ENCODE data around the gene CITED2. TPM values are rescaled to one million over a fixed set of nuclear protein-coding genes. Genes with fewer than 3 reads are reported as not detected.

Gene CITED2
- total RNA-seq, 1 donor from 2014 or later = 449 TPM

DNA sequence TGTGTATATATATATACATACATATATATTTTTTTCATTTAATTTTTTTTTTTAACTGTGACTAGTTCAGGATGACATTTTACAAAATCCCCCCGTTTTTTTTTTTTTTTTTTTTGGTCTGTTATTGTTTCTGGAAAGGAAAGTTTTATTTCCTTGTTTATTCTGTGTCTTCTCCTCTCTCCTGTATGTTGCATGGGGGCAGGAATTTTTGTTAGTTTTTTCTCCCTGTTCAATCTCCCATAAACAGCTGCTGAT, 50.2 kb downstream of the CITED2 start:
- H3K27me3 Mint-ChIP-seq (ENCODE audit: low read depth, unreplicated experiment) = no peaks in the 10 kb centered on the region
- Histone ChIP-seq H3K4me2 (ENCODE audit: low read length) (peak overlapping the region; percentile 79), H3K27me3 (ENCODE audit: insufficient read depth, low read length) (no peaks in the 10 kb centered on the region), H3K9ac (ENCODE audit: low read length) (no peak overlapping the region), H3K79me2 (ENCODE audit: insufficient read depth, low read length) (no peaks in the 10 kb centered on the region), H4K20me1 (ENCODE audit: insufficient read depth, low read length) (no peaks in the 10 kb centered on the region), H2AFZ (ENCODE audit: low read depth, low read length) (no peak overlapping the region), H3K36me3 (ENCODE audit: insufficient read depth, low read length) (no peaks in the 10 kb centered on the region), H3K9me3 (ENCODE audit: insufficient read depth, low read depth, low read length) (no peaks in the 10 kb centered on the region), H3K4me3 (ENCODE audit: insufficient read depth, low read depth, low read length) (no peak overlapping the region), H3K27ac (ENCODE audit: low read depth, low read length) (no peak overlapping the region), H3K4me1 (ENCODE audit: insufficient read depth, low read length) (no peaks in the 10 kb centered on the region)
- FAIRE-seq (no peak), DNase-seq (ENCODE audit: low read depth) (no peak)
- TF ChIP-seq, protein P1, sequence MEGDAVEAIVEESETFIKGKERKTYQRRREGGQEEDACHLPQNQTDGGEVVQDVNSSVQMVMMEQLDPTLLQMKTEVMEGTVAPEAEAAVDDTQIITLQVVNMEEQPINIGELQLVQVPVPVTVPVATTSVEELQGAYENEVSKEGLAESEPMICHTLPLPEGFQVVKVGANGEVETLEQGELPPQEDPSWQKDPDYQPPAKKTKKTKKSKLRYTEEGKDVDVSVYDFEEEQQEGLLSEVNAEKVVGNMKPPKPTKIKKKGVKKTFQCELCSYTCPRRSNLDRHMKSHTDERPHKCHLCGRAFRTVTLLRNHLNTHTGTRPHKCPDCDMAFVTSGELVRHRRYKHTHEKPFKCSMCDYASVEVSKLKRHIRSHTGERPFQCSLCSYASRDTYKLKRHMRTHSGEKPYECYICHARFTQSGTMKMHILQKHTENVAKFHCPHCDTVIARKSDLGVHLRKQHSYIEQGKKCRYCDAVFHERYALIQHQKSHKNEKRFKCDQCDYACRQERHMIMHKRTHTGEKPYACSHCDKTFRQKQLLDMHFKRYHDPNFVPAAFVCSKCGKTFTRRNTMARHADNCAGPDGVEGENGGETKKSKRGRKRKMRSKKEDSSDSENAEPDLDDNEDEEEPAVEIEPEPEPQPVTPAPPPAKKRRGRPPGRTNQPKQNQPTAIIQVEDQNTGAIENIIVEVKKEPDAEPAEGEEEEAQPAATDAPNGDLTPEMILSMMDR (IDR thresholded peaks at IDR 0.05; ENCODE audit: insufficient read depth, low read depth, low read length) = no peak
- no peak for TF ChIP-seq EZH2 (IDR thresholded peaks at IDR 0.05; ENCODE audit: insufficient read depth, low read length)
- no peak overlapping the region for H3K27ac Mint-ChIP-seq (ENCODE audit: unreplicated experiment)
- no peak overlapping the region for H3K4me3 Mint-ChIP-seq (ENCODE audit: unreplicated experiment)
- H3K4me1 Mint-ChIP-seq (ENCODE audit: low read depth, unreplicated experiment) = peaks cover 3% of the 10 kb centered on the region
- peaks cover 3% of the 10 kb centered on the region for H3K9me3 Mint-ChIP-seq (ENCODE audit: unreplicated experiment)
- no peaks in the 10 kb centered on the region for H3K36me3 Mint-ChIP-seq (ENCODE audit: low read depth, unreplicated experiment)

DNA sequence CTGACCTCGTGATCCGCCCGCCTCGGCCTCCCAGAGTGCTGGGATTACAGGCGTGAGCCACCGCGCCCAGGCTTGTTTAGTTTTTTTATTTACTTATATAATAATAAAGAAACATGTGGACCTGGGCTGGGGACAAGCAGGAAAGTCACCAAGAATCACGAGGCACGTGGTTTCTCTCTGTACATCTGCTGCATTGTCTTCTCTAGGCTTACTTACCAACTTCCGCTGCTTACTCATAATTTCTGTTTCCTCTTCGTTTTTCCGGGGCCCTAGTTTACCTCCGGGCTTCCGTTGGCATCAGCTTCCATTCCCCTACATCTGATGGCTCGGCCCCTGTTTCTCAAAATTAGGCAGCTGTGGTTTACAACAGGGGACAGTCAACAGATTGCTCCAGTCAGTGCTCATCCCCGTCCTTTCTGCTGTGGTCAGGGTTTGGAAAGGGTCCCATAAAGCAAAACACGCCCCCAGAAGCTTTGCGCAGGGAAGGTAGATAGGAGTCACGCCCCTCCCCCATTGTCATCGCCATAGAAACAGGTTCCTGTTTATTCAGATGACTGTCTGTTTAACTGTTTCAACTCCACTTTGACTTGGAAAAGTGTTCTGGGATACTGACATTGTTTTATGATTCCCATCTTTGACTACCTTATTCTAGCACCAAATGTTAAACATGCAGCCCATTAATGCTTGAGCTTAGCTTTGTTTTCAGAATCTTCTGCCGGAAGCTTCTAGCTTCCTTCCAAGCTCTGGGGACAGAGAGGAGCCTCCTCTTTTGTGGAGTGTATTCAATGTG, 50.7 kb downstream of the CITED2 start:
- Mint-ChIP-seq H3K4me1 (ENCODE audit: low read depth, unreplicated experiment) (peaks cover 3% of the 10 kb centered on the region), H3K4me3 (ENCODE audit: unreplicated experiment) (no peak overlapping the region), H3K27ac (ENCODE audit: unreplicated experiment) (peak overlapping the region; percentile 31), H3K9me3 (ENCODE audit: unreplicated experiment) (peaks cover 3% of the 10 kb centered on the region), H3K27me3 (ENCODE audit: low read depth, unreplicated experiment) (no peaks in the 10 kb centered on the region), H3K36me3 (ENCODE audit: low read depth, unreplicated experiment) (no peaks in the 10 kb centered on the region)
- H3K27me3 ChIP-seq (ENCODE audit: insufficient read depth, low read length) = no peaks in the 10 kb centered on the region
- H3K27ac ChIP-seq (ENCODE audit: low read depth, low read length) = no peak overlapping the region
- H3K4me2 ChIP-seq (ENCODE audit: low read length) = peak overlapping the region; percentile 79
- H3K9ac ChIP-seq (ENCODE audit: low read length) = peak overlapping the region; percentile 45
- no peaks in the 10 kb centered on the region for H3K9me3 ChIP-seq (ENCODE audit: insufficient read depth, low read depth, low read length)
- no peaks in the 10 kb centered on the region for H4K20me1 ChIP-seq (ENCODE audit: insufficient read depth, low read length)
- TF ChIP-seq, protein P1 (IDR thresholded peaks at IDR 0.05; ENCODE audit: insufficient read depth, low read depth, low read length) = no peak
- TF ChIP-seq EZH2 (IDR thresholded peaks at IDR 0.05; ENCODE audit: insufficient read depth, low read length) = no peak
- no peaks in the 10 kb centered on the region for H3K79me2 ChIP-seq (ENCODE audit: insufficient read depth, low read length)
- peak overlapping the region; percentile 33 for H3K4me3 ChIP-seq (ENCODE audit: insufficient read depth, low read depth, low read length)
- H2AFZ ChIP-seq (ENCODE audit: low read depth, low read length) = peak overlapping the region; percentile 89
- FAIRE-seq = no peak
- peak; percentile 73 for DNase-seq (ENCODE audit: low read depth)
- no peaks in the 10 kb centered on the region for H3K4me1 ChIP-seq (ENCODE audit: insufficient read depth, low read length)
- no peaks in the 10 kb centered on the region for H3K36me3 ChIP-seq (ENCODE audit: insufficient read depth, low read length)

Other genes with a start within 250 kb of the CITED2 start
- gene HECA, start 239.6 kb downstream of the CITED2 start, total RNA-seq = 10.3 and 11.1 TPM in 2 replicates
- 0.57 and 0.58 TPM in 2 replicates for gene TXLNB, start 82.7 kb downstream of the CITED2 start, total RNA-seq